Measurements from ENCODE around the gene SPINT3. TPM values are rescaled to one million over a fixed set of nuclear protein-coding genes. Genes with fewer than 3 reads are reported as not detected.

The SPINT3 gene
- total RNA-seq = not detected
- long read RNA-seq = 0 reads

GRCh38 chr20:45515147-45515913, at the start of gene SPINT3:
Gene SPINT3, minus strand, starts transcription at chr20:45515622. Its CDS starts 14 bp downstream, at chr20:45515608.
- intact Hi-C loops (cut with DNase I, micrococcal nuclease) = no loop called here
- no peak for ATAC-seq
- DNase-seq = no peak

DNA sequence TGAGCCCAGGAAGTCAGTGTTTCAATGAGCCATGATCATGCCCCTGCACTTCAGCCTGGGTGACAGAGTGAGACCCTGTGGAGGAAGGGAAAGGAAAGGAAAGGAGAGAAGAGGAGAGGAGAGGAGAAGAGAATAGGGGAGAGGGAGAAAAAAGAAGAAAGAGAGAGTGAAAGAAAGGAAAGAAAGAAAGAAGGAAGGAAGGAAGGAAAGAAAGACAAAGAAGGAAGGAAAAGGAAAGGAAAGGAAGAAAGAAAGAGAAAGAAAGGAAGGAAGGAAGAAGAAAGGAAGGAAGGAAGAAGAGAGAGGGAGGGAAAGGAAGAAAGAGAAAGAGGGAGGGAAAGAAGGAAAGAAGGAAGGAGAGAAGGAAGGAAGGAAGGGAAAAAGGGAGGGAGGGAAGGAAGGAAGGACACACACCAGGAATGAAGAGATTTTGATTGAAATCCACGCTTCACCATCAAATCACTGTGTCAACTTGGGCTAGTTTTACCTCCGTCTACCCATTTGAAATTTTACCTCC, 49.4 kb upstream of the SPINT3 start:
- intact Hi-C loops (cut with DNase I, micrococcal nuclease) = no loop called here
- DNase-seq = no peak
- ATAC-seq = no peak

DNA sequence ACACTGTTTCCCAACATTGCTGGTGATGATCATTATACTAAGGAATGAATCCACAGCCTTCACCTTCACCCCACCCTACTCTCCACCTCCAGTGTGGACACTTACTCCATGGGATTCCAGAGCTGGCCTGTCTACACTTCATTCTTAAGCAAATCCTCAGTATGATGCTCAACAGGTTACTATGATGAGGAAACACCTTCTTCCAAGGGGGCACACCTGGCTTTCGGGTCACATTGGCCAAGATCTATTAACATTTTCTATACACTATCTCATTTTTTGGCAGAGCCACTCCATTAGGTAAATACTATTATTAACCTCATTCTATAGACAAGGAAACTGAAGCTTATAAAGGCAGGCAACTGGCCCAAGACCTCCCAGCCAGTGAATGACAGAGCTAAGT, 39.8 kb upstream of the SPINT3 start:
- no peak for DNase-seq
- intact Hi-C loops (cut with DNase I, micrococcal nuclease) = no loop called here
- no peak for ATAC-seq

- DNase-seq (peak; percentile 54 to 73), ATAC-seq (peak; percentile 100)
- intact Hi-C loops (cut with DNase I, micrococcal nuclease) = no loop called here
These were observed 37.0 kb upstream of the SPINT3 start for GRCh38 chr20:45552456-45552855.

- no peak for ATAC-seq
- no peak for DNase-seq
- intact Hi-C loops (cut with DNase I, micrococcal nuclease) = no loop called here
These were observed 35.3 kb upstream of the SPINT3 start for GRCh38 chr20:45550765-45551164.

DNA sequence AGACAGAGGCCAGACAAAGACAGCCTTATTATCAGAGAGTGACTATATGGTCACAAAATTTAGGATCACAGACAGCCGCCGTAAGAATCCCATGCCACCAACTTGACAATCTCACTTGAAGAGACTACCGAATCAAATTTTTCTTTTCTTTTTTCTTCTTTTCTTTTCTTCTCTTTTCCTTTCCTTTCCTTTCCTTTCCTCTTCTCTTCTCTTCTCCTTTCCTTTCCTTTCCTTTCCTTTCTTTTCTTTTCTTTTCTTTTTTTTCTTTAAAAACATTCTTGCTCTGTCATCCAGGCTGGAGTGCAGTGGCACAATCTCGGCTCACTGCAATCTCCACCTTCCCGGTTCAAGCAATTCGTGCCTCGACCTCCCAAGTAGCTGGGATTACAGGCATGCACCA, 33.0 kb upstream of the SPINT3 start:
- intact Hi-C loops (cut with DNase I, micrococcal nuclease) = no loop called here
- ATAC-seq = no peak
- no peak for DNase-seq

DNA sequence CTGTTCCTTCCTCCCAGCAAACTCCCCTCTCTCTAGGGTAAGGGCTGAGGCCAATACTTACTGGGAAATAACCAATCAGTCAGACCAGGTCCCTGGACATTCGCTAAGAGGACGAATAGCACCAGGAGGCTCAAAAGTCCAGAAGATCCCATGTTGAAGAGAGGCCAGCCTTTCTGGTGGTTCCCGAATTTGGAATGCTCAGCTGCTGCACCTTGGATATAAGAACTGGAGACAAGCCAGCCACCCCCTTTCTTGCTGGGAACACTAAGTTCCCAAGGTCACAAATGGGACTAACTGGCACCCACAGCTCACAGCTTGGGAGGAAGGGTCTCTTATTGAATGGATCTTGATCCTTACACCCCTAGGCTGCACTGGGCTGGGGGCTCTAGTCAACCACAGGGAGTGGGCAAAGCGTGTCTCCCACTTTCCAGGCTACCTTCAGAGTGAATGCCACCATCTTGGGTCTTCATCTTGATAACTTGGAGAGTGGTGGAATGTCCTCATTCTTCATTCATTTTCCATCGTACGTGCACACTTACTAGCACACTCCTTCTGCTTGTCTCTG, 31.9 kb upstream of the SPINT3 start, which contains the start of gene EPPIN:
Gene EPPIN, minus strand, starts transcription at position 196 of the 565 bp plus-strand sequence. Its CDS starts 44 bp downstream, at position 152.
- intact Hi-C loops (cut with DNase I, micrococcal nuclease) = no loop called here
- no peak for DNase-seq
- no peak for ATAC-seq

GRCh38 chr20:45545754-45546453, 30.5 kb upstream of the SPINT3 start:
- intact Hi-C loops (cut with DNase I, micrococcal nuclease) = no loop called here
- DNase-seq (no peak), ATAC-seq (peak; percentile 79)

DNA sequence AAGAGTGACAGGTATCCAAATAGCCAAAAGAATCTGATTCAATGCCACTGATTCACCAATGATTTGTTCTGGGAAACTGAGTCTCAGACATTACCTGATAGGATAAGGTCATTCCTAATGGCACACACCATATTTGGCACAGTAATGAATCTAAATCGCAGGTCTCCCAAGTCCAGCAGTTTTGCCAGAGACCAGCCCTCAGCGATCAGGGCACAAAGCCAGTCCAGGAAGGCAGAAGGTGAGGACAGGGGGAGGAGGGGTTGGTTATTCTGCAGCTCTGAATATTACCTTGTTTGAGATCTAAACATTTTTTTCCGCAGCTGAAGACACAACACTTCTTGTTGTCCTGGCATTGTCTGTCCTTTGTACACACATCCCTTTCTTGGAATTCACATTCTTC, 29.9 kb upstream of the SPINT3 start:
- no peak for DNase-seq
- intact Hi-C loops (cut with DNase I, micrococcal nuclease) = no loop called here
- ATAC-seq = no peak

GRCh38 chr20:45539382-45539781, 24.0 kb upstream of the SPINT3 start, which contains the start of gene WFDC6:
Gene WFDC6, minus strand, starts transcription at chr20:45539482. Its CDS starts 75 bp downstream, at chr20:45539407.
- ATAC-seq (no peak), DNase-seq (no peak)
- intact Hi-C loops (cut with DNase I, micrococcal nuclease) = no loop called here

- DNase-seq = no peak
- intact Hi-C loops (cut with DNase I, micrococcal nuclease) = no loop called here
- ATAC-seq = no peak
These were observed 22.9 kb upstream of the SPINT3 start for GRCh38 chr20:45538209-45538799.

GRCh38 chr20:45527294-45527693, 11.9 kb upstream of the SPINT3 start:
- intact Hi-C loops (cut with DNase I, micrococcal nuclease) = no loop called here
- ATAC-seq = no peak

DNA sequence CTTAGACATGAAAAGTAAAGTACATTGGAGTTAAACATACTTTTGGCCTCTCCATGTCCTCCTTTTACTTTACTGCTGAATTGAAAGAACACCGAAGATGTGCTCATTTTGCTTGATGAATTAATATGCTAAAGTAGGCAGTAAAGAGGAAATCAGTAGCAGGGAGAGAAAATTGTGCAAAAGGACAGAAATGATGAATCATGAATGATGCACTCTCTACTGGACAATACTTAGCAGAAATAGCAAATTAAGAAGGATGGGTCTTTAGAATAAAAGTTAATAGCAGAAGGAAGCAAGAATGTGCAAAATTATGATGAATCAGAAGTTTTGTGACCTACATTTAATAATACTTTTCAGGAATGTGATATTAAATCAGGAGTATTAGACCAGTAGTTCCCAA, 8.4 kb upstream of the SPINT3 start:
- intact Hi-C loops (cut with DNase I, micrococcal nuclease) = no loop called here
- DNase-seq (no peak), ATAC-seq (no peak)

More at GRCh38 chr20:45527294-45527693, 11.9 kb upstream of the SPINT3 start:
- DNase-seq = no peak

DNA sequence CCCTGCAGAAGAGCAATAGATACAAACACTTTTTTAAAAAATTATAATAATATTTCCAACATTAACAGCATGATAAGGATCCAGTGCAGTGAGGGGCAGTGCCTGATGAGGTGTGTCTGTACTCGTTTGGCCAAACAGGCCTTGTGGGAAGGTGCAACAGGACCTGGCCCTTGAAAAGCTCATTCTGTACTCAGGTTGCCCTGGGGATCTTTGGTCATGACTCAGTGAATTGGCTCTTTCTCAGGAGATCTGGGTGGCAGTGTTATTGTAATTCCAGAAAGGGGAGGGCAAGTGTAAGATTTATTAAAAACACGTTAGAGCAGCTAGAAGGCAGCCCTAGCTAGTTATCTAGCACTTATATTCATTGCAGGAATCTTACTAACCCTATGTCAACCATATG, 2.9 kb upstream of the SPINT3 start:
- ATAC-seq (peak; percentile 64), DNase-seq (no peak)
- intact Hi-C loops (cut with DNase I, micrococcal nuclease) = no loop called here

GRCh38 chr20:45510242-45510862, 5.1 kb downstream of the SPINT3 start:
- intact Hi-C loops (cut with DNase I, micrococcal nuclease) = no loop called here
- DNase-seq (no peak), ATAC-seq (no peak)

- intact Hi-C loops (cut with DNase I, micrococcal nuclease) = no loop called here
- DNase-seq (no peak), ATAC-seq (no peak)
These were observed 6.3 kb downstream of the SPINT3 start for GRCh38 chr20:45509091-45509490.

DNA sequence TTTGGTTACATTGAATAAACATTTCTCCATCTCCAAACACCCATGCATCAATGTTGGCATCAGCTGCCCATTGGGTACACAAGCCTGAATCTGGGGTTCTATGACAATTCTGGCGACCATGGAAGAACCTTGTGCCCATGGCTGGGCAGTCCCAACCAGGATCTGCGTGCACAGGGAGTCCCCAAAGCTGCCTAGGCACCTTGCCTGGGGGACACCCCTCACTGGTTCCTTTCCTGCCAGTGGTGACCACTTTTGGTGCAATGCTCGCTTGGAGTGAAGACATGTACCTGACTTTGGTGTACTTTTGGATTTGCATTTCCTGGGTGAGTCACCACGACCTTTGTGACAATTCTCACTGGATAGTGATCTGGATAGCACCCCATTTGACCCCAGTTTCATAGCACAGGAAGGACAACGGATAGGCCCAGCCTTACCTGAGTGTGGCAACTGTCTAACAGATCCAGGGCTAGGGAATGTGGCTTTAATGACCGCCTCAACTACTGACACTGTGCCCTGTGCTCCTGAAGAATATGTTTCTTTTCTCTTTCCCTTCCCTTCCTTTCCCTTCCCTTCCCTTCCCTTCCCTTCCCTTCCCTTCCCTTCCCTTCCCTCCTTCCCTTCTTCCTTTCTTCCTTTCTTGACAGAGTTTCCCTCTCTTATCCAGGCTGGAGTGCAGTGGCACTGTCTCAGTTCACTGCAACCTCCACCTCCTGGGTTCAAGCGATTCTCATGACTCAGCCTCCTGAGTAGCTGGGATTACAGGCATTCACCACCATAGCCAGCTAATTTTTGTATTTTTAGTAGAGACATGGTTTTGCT, 7.1 kb downstream of the SPINT3 start:
- ATAC-seq (peak; percentile 73), DNase-seq (no peak)
- intact Hi-C loops (cut with DNase I, micrococcal nuclease) = no loop called here
